ENCODE results near the gene RASA2. TPM values are rescaled to one million over a fixed set of nuclear protein-coding genes. Genes with fewer than 3 reads are reported as not detected.
A peak's percentile ranks its signal among the peaks of the same experiment; 100 is the strongest.

Gene RASA2
- total and polyA plus RNA-seq, 9 of the 15 experiments (the other 6 are each of a cell fraction or from before 2014, with no cell fraction given), result 2.0 to 12.8 (median 9.5) TPM

DNA sequence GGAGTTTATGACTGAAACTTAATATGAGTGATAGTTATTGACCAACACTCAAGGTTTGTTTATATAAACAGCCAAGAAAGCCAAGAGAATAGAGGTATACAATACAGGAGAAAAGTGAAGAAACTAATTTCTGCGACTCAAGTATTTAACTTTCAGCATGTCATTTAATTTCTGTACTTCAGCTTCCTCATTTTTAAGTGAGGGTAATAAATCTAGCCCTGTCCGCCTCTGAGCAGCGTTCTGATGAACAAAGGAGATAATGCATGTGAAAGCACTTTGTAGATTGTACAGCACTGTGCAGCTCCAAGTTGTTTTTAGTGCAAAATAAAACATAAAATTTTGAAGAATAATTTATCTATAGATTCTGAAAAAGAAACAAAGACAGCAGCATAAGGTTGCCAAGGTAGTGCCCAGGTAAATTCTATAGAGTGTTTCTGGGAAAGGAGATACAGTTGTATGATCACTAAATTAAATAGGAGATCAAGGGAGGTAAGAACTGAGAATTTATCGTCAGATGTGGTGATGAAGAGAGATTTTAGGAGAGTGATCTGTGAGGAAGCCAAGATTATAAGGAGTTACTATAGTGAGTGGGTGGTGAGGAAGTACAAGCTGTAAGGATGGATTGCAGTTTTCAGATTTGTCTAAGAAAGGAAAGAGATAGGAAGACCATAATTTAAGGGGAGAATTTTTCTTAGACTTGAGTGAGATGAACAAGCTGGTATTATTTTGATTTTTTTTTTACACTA is 71.3 kb downstream of the RASA2 start (continued):
- TF ChIP-seq, protein P1, sequence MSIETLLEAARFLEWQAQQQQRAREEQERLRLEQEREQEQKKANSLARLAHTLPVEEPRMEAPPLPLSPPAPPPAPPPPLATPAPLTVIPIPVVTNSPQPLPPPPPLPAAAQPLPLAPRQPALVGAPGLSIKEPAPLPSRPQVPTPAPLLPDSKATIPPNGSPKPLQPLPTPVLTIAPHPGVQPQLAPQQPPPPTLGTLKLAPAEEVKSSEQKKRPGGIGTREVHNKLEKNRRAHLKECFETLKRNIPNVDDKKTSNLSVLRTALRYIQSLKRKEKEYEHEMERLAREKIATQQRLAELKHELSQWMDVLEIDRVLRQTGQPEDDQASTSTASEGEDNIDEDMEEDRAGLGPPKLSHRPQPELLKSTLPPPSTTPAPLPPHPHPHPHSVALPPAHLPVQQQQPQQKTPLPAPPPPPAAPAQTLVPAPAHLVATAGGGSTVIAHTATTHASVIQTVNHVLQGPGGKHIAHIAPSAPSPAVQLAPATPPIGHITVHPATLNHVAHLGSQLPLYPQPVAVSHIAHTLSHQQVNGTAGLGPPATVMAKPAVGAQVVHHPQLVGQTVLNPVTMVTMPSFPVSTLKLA (conservative IDR thresholded peaks at IDR 0.05), result peak; percentile 18 to 21; a peak in 1 of 4 replicates
- TF ChIP-seq, protein P2, sequence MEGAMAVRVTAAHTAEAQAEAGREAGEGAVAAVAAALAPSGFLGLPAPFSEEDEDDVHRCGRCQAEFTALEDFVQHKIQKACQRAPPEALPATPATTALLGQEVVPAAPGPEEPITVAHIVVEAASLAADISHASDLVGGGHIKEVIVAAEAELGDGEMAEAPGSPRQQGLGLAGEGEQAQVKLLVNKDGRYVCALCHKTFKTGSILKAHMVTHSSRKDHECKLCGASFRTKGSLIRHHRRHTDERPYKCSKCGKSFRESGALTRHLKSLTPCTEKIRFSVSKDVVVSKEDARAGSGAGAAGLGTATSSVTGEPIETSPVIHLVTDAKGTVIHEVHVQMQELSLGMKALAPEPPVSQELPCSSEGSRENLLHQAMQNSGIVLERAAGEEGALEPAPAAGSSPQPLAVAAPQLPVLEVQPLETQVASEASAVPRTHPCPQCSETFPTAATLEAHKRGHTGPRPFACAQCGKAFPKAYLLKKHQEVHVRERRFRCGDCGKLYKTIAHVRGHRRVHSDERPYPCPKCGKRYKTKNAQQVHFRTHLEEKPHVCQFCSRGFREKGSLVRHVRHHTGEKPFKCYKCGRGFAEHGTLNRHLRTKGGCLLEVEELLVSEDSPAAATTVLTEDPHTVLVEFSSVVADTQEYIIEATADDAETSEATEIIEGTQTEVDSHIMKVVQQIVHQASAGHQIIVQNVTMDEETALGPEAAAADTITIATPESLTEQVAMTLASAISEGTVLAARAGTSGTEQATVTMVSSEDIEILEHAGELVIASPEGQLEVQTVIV (CRISPR knock-in tag; IDR thresholded peaks at IDR 0.05; ENCODE audit: borderline replicate concordance), result 0 out of 2 replicates have a peak, but pooled peaks have one; percentile 38
- TF ChIP-seq SIN3A (IDR thresholded peaks at IDR 0.05; ENCODE audit: borderline replicate concordance in 2 of 2, control insufficient read depth in 1 of 2, low read depth in 2 of 2, low read length in 2 of 2) (no peak), ZNF354B (CRISPR knock-in tag; IDR thresholded peaks at IDR 0.05) (no peak; the same call in 1 of the 2 replicates), KDM1A (IDR thresholded peaks at IDR 0.05) (peak; percentile 64; a peak in 2 of 4 replicates), PHF20 (IDR thresholded peaks at IDR 0.05; ENCODE audit: partially characterized antibody) (no peak), EP400 (IDR thresholded peaks at IDR 0.05) (peak; percentile 36; the same call in 1 of the 2 replicates), ADNP (tag; IDR thresholded peaks at IDR 0.05) (peak; percentile 59; the same call in 1 of the 2 replicates), HMG20A (CRISPR knock-in tag; conservative IDR thresholded peaks at IDR 0.05) (no peak)
- TF ChIP-seq, protein P3, sequence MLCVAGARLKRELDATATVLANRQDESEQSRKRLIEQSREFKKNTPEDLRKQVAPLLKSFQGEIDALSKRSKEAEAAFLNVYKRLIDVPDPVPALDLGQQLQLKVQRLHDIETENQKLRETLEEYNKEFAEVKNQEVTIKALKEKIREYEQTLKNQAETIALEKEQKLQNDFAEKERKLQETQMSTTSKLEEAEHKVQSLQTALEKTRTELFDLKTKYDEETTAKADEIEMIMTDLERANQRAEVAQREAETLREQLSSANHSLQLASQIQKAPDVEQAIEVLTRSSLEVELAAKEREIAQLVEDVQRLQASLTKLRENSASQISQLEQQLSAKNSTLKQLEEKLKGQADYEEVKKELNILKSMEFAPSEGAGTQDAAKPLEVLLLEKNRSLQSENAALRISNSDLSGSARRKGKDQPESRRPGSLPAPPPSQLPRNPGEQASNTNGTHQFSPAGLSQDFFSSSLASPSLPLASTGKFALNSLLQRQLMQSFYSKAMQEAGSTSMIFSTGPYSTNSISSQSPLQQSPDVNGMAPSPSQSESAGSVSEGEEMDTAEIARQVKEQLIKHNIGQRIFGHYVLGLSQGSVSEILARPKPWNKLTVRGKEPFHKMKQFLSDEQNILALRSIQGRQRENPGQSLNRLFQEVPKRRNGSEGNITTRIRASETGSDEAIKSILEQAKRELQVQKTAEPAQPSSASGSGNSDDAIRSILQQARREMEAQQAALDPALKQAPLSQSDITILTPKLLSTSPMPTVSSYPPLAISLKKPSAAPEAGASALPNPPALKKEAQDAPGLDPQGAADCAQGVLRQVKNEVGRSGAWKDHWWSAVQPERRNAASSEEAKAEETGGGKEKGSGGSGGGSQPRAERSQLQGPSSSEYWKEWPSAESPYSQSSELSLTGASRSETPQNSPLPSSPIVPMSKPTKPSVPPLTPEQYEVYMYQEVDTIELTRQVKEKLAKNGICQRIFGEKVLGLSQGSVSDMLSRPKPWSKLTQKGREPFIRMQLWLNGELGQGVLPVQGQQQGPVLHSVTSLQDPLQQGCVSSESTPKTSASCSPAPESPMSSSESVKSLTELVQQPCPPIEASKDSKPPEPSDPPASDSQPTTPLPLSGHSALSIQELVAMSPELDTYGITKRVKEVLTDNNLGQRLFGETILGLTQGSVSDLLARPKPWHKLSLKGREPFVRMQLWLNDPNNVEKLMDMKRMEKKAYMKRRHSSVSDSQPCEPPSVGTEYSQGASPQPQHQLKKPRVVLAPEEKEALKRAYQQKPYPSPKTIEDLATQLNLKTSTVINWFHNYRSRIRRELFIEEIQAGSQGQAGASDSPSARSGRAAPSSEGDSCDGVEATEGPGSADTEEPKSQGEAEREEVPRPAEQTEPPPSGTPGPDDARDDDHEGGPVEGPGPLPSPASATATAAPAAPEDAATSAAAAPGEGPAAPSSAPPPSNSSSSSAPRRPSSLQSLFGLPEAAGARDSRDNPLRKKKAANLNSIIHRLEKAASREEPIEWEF (CRISPR knock-in tag; IDR thresholded peaks at IDR 0.05), result no peak
- TF ChIP-seq, protein P4, sequence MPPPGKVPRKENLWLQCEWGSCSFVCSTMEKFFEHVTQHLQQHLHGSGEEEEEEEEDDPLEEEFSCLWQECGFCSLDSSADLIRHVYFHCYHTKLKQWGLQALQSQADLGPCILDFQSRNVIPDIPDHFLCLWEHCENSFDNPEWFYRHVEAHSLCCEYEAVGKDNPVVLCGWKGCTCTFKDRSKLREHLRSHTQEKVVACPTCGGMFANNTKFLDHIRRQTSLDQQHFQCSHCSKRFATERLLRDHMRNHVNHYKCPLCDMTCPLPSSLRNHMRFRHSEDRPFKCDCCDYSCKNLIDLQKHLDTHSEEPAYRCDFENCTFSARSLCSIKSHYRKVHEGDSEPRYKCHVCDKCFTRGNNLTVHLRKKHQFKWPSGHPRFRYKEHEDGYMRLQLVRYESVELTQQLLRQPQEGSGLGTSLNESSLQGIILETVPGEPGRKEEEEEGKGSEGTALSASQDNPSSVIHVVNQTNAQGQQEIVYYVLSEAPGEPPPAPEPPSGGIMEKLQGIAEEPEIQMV (tag; conservative IDR thresholded peaks at IDR 0.05; ENCODE audit: low read depth), result no peak
- TF ChIP-seq, protein P5, sequence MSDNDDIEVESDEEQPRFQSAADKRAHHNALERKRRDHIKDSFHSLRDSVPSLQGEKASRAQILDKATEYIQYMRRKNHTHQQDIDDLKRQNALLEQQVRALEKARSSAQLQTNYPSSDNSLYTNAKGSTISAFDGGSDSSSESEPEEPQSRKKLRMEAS (CRISPR knock-in tag; IDR thresholded peaks at IDR 0.05), result no peak

All from K562 (cell line).